ENCODE results near the gene CCNI2.
"Not testable (repeated sequence)": the region's sequence is repeated elsewhere in the genome, so short reads cannot be mapped to it uniquely, and the experiment has no call there.

Gene CCNI2

GRCh38 chr5:132781029-132781428 is 33.8 kb downstream of the CCNI2 start:
- DNase-seq (ENCODE audit: low read depth), result no peak

DNA sequence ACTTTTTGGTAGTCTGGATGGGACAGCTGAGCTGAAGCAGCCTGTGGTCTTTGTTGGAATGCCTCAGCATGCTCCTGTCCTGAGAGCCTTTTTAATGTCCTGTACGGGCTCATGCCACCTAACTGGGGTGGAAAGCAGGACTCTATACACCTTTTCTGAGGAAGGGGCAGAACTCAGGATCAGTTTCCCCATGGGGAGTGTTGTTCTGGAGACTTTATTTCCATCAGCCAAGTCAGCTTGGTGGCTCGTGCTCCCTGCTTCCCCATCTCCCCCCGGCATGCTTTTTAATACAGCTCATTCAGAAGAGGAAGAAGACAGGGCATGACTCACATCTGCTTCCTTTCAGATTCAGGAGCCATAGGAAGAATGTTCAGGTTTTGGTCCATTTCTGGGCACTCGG is 34.9 kb downstream of the CCNI2 start:
- peak; percentile 71 for DNase-seq (ENCODE audit: low read depth)

DNA sequence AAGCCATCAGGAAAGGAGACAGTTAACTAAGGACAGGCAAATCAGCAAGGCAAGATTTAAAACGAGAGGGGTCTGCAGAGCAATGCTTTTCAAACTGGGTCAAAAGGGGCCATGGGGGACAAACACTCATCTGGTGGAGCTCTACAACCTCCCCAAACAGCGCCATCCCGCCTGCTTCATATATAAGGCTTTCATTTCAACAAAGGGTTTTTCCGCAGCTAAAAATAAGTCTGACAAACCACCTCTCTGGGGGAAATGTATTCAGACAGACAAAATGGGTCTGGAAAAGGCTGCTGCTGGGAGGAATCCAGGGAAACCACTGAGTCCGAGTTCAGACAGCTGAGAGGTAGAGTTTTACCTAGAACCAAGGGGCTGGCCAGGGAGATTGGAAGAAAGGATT is 38.1 kb downstream of the CCNI2 start:
- no peak for DNase-seq (ENCODE audit: low read depth)

- no peak for DNase-seq (ENCODE audit: low read depth)
Measured at GRCh38 chr5:132785864-132786263, 38.6 kb downstream of the CCNI2 start.

DNA sequence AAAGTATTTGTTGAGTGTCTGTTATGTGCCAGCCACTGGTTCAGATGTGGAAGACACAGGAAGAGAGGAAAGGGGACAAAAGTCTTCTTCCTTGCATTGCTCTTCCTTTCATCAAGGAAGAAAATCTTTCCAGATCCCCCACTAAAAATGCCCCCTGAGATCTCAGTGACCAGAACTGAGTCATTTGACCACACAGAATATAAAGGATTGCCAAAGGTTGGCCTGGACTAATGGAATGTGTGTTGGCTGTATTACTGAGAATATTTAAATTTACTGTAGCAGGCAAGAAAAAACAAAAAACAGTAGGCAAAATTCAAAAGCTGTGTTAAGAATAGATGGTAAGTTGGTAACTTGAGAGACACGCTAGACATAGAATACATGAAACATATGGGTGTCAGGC is 39.9 kb downstream of the CCNI2 start:
- peak; percentile 57 for DNase-seq (ENCODE audit: low read depth)

GRCh38 chr5:132788508-132788907 is 41.3 kb downstream of the CCNI2 start:
- DNase-seq (ENCODE audit: low read depth), result no peak

GRCh38 chr5:132788990-132789886 is 42.0 kb downstream of the CCNI2 start:
- no peak for DNase-seq (ENCODE audit: low read depth)

DNA sequence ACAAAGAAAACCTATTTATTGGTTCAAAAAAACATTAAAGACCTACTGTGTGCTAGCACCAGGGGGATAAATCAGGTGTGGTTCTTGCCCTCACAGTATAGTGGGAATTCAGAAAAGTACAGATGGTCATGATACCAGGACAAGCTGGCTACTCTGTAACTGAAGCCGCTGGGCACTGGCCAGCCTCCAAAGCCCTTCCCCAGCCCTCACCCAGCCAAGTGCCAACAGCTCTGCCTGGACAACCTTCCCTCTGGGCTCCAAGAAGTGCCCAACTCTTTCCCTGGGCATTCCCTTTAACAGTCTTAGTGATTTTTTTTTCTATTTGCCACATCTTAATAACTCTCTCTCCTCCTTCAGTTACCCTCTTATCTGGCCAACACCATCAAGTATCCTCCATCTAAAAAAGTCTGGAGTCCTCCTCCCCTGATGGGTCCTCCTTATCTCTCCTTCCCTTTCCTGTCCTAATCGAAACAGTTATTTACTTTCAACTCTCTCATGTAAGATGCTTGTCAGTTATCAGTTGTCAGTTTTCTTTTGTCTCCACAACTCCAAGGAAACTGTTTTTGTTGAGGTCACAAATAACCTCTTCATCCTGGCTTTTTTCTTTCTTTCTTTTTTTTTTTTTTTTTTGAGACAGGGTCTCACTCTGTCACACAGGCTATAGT is 43.1 kb downstream of the CCNI2 start:
- DNase-seq (ENCODE audit: low read depth), result no peak

DNA sequence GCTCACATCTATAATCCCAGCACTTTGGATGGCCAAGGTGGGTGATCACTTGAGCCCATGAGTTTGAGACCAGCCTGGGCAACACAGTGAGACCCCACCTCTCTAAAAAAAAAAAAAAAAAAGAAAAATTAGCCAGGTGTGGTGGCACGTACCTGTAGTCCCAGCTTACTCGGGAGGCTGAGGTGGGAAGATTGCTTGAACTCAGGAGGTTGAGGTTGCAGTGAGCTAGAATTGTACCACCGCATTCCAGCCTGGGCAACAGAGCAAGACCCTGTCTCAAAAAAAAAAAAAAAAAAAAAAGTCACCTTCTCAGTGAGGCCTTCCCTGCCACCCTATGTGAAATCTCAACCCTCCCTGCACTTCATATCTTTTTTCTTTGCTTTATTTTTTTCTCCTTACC is 43.8 kb downstream of the CCNI2 start:
- DNase-seq (ENCODE audit: low read depth), result no peak

DNA sequence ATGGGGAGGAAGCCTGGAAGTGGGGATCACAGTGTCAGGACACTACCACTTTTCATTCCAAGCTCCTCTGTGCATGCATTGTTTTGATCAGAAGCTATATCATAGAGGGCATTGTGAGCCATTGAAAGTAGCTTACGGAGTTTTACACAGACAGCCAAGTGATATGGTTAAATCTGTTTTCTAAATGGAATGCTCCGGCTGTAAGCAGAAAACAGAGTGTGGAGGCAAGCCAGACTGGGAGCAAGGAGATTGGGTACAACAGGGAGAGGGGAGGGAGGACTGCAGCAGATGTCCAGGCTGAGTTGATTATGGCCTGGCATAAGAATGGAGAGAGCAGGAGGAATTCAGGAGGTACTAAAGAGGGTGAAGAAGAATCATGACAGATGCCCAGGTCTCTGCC is 50.4 kb downstream of the CCNI2 start:
- DNase-seq (ENCODE audit: low read depth), result no peak

GRCh38 chr5:132799392-132799791 is 52.2 kb downstream of the CCNI2 start:
- DNase-seq (ENCODE audit: low read depth), result no peak

DNA sequence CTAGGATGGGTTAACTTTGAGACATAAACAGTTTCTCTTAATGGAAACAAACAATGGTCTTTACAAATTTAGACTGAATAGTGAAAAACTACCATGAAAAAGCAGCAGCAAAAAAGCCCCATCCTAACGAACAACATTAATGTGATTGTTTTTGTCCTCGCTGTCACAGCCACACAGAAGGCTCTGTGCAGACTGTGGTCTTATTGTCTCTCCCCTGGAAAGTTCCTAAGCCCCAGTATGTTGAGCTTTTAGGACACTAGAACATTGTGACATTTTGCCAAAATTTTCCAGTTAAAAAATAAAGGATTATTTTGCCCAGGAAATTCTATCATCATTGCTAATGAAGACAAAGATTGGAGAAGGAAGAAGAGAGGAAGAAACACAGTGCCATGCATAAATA is 53.3 kb downstream of the CCNI2 start:
- no peak for DNase-seq (ENCODE audit: low read depth)

- no peak for DNase-seq (ENCODE audit: low read depth)
Measured at GRCh38 chr5:132802044-132802684, 54.9 kb downstream of the CCNI2 start.

DNA sequence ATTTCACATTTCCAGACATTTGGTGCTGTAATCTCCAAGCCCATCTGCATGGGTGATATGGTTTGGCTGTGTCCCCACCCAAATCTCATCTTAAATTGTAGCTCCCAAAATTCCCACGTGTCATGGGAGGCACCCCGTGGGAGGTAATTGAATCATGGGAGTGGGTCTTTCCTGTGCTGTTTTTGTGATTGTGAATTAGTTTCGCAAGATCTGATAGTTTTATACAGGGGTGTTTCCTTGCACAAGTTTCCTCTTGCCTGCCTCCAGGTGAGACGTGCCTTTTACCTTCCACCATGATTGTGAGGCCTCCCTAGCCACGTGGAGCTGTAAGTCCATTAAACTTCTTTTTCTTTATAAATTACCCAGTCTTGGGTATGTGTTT is 55.5 kb downstream of the CCNI2 start:
- not testable (repeated sequence) for DNase-seq (ENCODE audit: low read depth)
